Measurements from ENCODE around the gene IL17C. TPM values are rescaled to one million over a fixed set of nuclear protein-coding genes. Genes with fewer than 3 reads are reported as not detected.

Gene IL17C
- total and polyA plus RNA-seq, 4 donors = 0.14 to 1.8 TPM; not detected in 2

DNA sequence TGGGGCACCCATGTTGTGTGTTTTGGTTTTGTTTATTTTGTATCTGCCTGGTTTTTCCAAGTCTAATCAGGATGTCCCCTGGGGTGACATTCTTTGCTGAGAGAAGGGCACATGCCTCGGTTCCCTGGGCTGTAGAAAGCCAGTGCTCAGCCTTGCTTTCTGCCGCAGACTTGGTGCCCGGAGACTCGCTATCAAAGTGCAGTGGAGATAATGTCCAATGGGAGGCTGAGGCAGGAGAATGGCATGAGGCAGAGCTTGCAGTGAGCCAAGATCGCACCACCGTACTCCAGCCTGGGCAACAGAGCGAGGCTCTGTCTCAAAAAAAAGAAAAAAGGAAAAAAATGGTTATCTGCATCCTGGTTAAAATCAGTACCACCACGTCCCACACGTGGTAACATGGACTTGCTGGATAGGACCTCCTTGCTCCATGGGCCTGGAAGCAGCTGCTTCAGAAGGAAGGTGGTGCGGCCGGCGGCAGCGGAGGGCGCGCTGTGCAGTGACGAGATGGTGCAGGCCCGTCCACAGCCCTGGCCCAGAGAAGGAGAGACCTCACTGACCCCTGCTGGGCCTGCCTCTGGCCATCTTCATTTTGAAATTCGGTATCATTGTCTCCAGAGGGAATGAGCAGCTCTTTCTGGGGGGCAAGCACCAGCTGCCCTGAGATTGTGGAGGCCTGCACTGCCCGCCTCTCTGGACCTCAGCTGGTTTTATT lies 19.3 kb upstream of the IL17C start:
- no peaks in the 10 kb centered on the region for H3K9me3 ChIP-seq (ENCODE audit: control insufficient read depth in 4 of 4, insufficient read depth in 3 of 4, low read length in 3 of 4)
- no peak overlapping the region for H3K27ac ChIP-seq (ENCODE audit: low read depth in 1 of 2, low read length in 1 of 2)
- H3K4me3 ChIP-seq = no peak overlapping the region
- ATAC-seq (ENCODE audit: insufficient read depth, low FRiP score) (no peak), DNase-seq (no peak)
- TF ChIP-seq CTCF (IDR thresholded peaks at IDR 0.05; ENCODE audit: control extremely low read depth, extremely low read depth) = no peak
- 95 to 96% methylated on average over 19 of the region's 19 CpGs for WGBS, 2 donors
- peaks cover 0 to 3% (median 0%) of the 10 kb centered on the region in 5 donors for H3K4me1 ChIP-seq (ENCODE audit: control insufficient read depth in 5 of 5, insufficient read depth in 5 of 5, low read length in 5 of 5)
- H3K27me3 ChIP-seq (ENCODE audit: control insufficient read depth in 3 of 3, insufficient read depth in 3 of 3, low read length in 2 of 3) = no peaks in the 10 kb centered on the region
- H3K36me3 ChIP-seq (ENCODE audit: control insufficient read depth in 4 of 4, insufficient read depth in 4 of 4, low read length in 4 of 4) = peaks cover 8 to 44% (median 19%) of the 10 kb centered on the region in 4 donors
- no peak overlapping the region for H3K9ac ChIP-seq (ENCODE audit: insufficient read depth in 1 of 2, low read length in 2 of 2)

DNA sequence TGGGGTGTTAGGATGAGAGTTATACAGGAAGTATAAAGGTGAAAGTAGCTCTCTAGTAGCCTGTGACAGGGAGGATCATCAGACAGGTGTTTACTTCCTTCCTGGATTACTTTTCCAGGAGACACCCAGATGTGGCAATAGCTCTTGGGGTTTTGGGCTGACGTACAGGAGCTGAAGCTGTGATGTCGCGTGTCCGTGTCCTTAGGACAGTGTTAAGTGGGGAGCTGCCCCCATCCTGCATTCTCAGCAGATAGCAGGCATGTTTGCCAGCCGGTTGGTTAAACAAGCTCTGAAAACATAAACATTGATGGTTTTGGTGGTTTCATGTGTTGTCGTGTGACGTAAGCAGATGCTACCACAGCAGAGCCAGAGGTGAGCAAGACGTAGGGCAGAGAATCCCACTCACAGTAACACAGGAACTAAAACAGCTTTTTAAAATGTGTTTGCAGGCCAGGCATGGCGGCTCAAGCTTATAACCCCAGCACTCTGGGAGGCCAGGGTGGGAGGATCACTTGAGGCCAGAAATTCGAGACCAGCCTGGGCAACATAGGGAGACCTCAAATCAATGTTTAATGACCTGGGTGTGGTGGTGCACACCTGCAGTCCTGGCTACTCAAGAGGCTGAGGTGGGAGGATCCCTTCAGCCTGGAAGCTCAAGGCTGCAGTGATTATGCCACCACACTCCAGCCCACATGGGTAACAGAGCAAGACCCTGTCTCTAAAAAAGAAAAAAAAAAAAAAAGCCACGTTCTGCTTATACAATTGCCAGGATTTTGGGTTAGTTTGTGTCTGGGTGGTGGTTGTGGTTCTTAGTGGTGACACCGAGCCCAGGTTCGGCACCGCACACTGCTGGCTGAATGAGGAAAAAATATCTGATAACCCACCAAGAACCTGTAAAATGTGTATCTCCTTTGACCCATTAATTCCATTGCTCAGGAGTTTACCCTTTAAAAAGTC lies 18.2 kb upstream of the IL17C start:
- Histone ChIP-seq H3K27me3 (ENCODE audit: control insufficient read depth in 3 of 3, insufficient read depth in 3 of 3, low read length in 2 of 3) (no peaks in the 10 kb centered on the region), H3K27ac (ENCODE audit: low read depth in 1 of 2, low read length in 1 of 2) (no peak overlapping the region), H3K4me1 (ENCODE audit: control insufficient read depth in 5 of 5, insufficient read depth in 5 of 5, low read length in 5 of 5) (peaks cover 0 to 3% (median 0%) of the 10 kb centered on the region in 5 donors), H3K4me3 (no peak overlapping the region), H3K9ac (ENCODE audit: insufficient read depth in 1 of 2, low read length in 2 of 2) (no peak overlapping the region), H3K9me3 (ENCODE audit: control insufficient read depth in 4 of 4, insufficient read depth in 3 of 4, low read length in 3 of 4) (no peaks in the 10 kb centered on the region), H3K36me3 (ENCODE audit: control insufficient read depth in 4 of 4, insufficient read depth in 4 of 4, low read length in 4 of 4) (peaks cover 10 to 49% (median 21%) of the 10 kb centered on the region in 4 donors)
- ATAC-seq (ENCODE audit: insufficient read depth, low FRiP score) (no peak), DNase-seq (no peak)
- no peak for TF ChIP-seq CTCF (IDR thresholded peaks at IDR 0.05; ENCODE audit: control extremely low read depth, extremely low read depth)
- 85% methylated on average over 14 of the region's 14 CpGs for WGBS, 2 donors

- TF ChIP-seq CTCF (IDR thresholded peaks at IDR 0.05; ENCODE audit: control extremely low read depth, extremely low read depth) = no peak
- H3K4me3 ChIP-seq = no peak overlapping the region
- peaks cover 10 to 54% (median 25%) of the 10 kb centered on the region in 4 donors for H3K36me3 ChIP-seq (ENCODE audit: control insufficient read depth in 4 of 4, insufficient read depth in 4 of 4, low read length in 4 of 4)
- no peaks in the 10 kb centered on the region for H3K27me3 ChIP-seq (ENCODE audit: control insufficient read depth in 3 of 3, insufficient read depth in 3 of 3, low read length in 2 of 3)
- WGBS, 2 donors = 94 to 97% methylated on average over 19 of the region's 19 CpGs
- no peaks in the 10 kb centered on the region for H3K9me3 ChIP-seq (ENCODE audit: control insufficient read depth in 4 of 4, insufficient read depth in 3 of 4, low read length in 3 of 4)
- ATAC-seq (ENCODE audit: insufficient read depth, low FRiP score) (no peak), DNase-seq (no peak)
- no peak overlapping the region for H3K27ac ChIP-seq (ENCODE audit: low read depth in 1 of 2, low read length in 1 of 2)
- H3K4me1 ChIP-seq (ENCODE audit: control insufficient read depth in 5 of 5, insufficient read depth in 5 of 5, low read length in 5 of 5) = no peaks in the 10 kb centered on the region
- no peak overlapping the region for H3K9ac ChIP-seq (ENCODE audit: insufficient read depth in 1 of 2, low read length in 2 of 2)
These were observed 16.2 kb upstream of the IL17C start for GRCh38 chr16:88622125-88622524.

Data from lung (tissue), 12 donors.